ENCODE results near the gene SNX4.

DNA sequence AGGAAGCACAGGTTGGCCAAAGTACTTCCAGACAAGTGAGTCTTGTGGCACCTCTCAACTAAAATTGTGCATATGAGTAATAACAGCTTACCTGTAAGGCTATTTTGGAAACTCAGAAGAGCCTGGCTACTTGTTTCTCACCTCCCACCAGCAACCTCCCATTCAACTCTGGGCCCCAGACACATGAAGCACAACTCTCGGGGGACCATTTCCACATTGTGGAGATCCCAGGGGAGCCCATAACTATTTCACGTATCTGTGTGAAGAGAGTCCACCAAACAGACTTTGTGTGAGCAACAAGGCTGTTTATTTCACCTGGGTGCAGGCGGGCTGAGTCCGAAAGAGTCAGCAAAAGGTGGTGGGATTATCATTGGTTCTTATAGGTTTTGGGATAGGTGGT, 5.2 kb upstream of the SNX4 start:
- TF ChIP-seq, protein P1, sequence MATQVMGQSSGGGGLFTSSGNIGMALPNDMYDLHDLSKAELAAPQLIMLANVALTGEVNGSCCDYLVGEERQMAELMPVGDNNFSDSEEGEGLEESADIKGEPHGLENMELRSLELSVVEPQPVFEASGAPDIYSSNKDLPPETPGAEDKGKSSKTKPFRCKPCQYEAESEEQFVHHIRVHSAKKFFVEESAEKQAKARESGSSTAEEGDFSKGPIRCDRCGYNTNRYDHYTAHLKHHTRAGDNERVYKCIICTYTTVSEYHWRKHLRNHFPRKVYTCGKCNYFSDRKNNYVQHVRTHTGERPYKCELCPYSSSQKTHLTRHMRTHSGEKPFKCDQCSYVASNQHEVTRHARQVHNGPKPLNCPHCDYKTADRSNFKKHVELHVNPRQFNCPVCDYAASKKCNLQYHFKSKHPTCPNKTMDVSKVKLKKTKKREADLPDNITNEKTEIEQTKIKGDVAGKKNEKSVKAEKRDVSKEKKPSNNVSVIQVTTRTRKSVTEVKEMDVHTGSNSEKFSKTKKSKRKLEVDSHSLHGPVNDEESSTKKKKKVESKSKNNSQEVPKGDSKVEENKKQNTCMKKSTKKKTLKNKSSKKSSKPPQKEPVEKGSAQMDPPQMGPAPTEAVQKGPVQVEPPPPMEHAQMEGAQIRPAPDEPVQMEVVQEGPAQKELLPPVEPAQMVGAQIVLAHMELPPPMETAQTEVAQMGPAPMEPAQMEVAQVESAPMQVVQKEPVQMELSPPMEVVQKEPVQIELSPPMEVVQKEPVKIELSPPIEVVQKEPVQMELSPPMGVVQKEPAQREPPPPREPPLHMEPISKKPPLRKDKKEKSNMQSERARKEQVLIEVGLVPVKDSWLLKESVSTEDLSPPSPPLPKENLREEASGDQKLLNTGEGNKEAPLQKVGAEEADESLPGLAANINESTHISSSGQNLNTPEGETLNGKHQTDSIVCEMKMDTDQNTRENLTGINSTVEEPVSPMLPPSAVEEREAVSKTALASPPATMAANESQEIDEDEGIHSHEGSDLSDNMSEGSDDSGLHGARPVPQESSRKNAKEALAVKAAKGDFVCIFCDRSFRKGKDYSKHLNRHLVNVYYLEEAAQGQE (IDR thresholded peaks at IDR 0.05) = no peak
- TF ChIP-seq, protein P2, sequence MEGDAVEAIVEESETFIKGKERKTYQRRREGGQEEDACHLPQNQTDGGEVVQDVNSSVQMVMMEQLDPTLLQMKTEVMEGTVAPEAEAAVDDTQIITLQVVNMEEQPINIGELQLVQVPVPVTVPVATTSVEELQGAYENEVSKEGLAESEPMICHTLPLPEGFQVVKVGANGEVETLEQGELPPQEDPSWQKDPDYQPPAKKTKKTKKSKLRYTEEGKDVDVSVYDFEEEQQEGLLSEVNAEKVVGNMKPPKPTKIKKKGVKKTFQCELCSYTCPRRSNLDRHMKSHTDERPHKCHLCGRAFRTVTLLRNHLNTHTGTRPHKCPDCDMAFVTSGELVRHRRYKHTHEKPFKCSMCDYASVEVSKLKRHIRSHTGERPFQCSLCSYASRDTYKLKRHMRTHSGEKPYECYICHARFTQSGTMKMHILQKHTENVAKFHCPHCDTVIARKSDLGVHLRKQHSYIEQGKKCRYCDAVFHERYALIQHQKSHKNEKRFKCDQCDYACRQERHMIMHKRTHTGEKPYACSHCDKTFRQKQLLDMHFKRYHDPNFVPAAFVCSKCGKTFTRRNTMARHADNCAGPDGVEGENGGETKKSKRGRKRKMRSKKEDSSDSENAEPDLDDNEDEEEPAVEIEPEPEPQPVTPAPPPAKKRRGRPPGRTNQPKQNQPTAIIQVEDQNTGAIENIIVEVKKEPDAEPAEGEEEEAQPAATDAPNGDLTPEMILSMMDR (IDR thresholded peaks at IDR 0.05) = no peak
- no peak for TF ChIP-seq KDM5A (IDR thresholded peaks at IDR 0.05)
- no peak for TF ChIP-seq CEBPB (IDR thresholded peaks at IDR 0.05)
- TF ChIP-seq POLR2A (IDR thresholded peaks at IDR 0.05; ENCODE audit: low read length) = no peak
- TF ChIP-seq ESRRA (IDR thresholded peaks at IDR 0.05; ENCODE audit: borderline replicate concordance, low read length) = no peak
- no peak for TF ChIP-seq SREBF2 (IDR thresholded peaks at IDR 0.05)
- TF ChIP-seq RFX5 (IDR thresholded peaks at IDR 0.05) = no peak
- TF ChIP-seq HDAC2 (IDR thresholded peaks at IDR 0.05) = no peak

Measured in A549 (cell line).